Motor neuron (in vitro differentiated cells): Measurements from ENCODE around the gene METTL1. TPM values are rescaled to one million over a fixed set of nuclear protein-coding genes. Genes with fewer than 3 reads are reported as not detected.
A peak's percentile ranks its signal among the peaks of the same experiment; 100 is the strongest.

Source experiments
- ATAC-seq, 8 experiments: fragments of 200-7000 bp; cut with Tn5 transposase; replicated peaks in 6 of 8; 2 replicates each; pipeline ENCODE4 v1.8.0; 2021; ENCODE audit warnings: mild to moderate bottlenecking in 8 of 8, moderate library complexity in 8 of 8
- H3K27ac ChIP-seq, 2 donors: fragments of 250-450 bp; sonication (Bioruptor Pico); 2 replicates each; pipeline ENCODE4 v1.9.0; 2021; ENCODE audit warnings: antibody characterized with exemption in 2 of 2, mild to moderate bottlenecking in 2 of 2, moderate library complexity in 1 of 2
- H3K4me1 ChIP-seq, 2 donors: fragments of 250-450 bp; sonication (Bioruptor Pico); replicated peaks in 1 of 2; 2 replicates each; pipeline ENCODE4 v1.6.1; 2021; ENCODE audit warnings: antibody characterized with exemption in 2 of 2, mild to moderate bottlenecking in 2 of 2, moderate library complexity in 1 of 2
- H3K4me3 ChIP-seq, 5 donors: fragments of 250-450 bp; sonication (Bioruptor Pico); 2 replicates each; pipeline ENCODE4 v1.9.0; 2021; ENCODE audit warnings: antibody characterized with exemption in 5 of 5, mild to moderate bottlenecking in 5 of 5, moderate library complexity in 4 of 5
- WGBS, 10 experiments: fragments of 450-650 bp; shearing (Covaris generic); methylation state at CpG; one replicate each; pipeline ENCODE4 v1.0.0; 2022; 5-methylcytosine and 5-hydroxymethylcytosine counted together
- in situ Hi-C, 9 experiments: fragments of 400-800 bp; cut with MboI; loops; one replicate each; pipeline ENCODE4 v1.15.0; 2021; ENCODE audit warnings: low sequenced_read_pairs in 9 of 9, low pct_unique_long_range_greater_than_20kb in 2 of 9; ENCODE audit not compliant: unreplicated experiment in 9 of 9
- total RNA-seq, 8 experiments: library from RNA; unstranded; fragments of 300-600 nt; gene quantifications; 2 replicates each; pipeline versions ENCODE4 v1.2.3 to v1.2.4, GENCODE V29; 2022

Gene METTL1
- total RNA-seq, 8 experiments from 2014 or later, result 8.6 to 33.2 (median 15.8) TPM

GRCh38 chr12:57783861-57784260 lies 12.0 kb upstream of the METTL1 start:
- Histone ChIP-seq H3K4me1 (peaks cover 4 to 9% of the 10 kb centered on the region in 2 donors), H3K27ac (no peak overlapping the region), H3K4me3 (peak overlapping the region in 4 of 5 donors; percentile 62 to 97 (median 71))
- ATAC-seq, result no peak
- WGBS, 10 experiments, result 75 to 100% (median 83%) methylated on average over 1 to 8 of the region's 11 CpGs; no CpG with 5 or more reads in 1 of the 10 experiments
- in situ Hi-C loops, result no loop called here

GRCh38 chr12:57783466-57783801 lies 11.5 kb upstream of the METTL1 start:
- H3K4me1 ChIP-seq, result peaks cover 4 to 9% of the 10 kb centered on the region in 2 donors
- H3K4me3 ChIP-seq, result peak overlapping the region; percentile 62 to 97 (median 73)
- whole genome bisulfite sequencing, 10 experiments, result 40 to 90% (median 82%) methylated on average over 1 to 12 of the region's 12 CpGs; no CpG with 5 or more reads in 4 of the 10 experiments
- in situ Hi-C loops, result no loop called here
- no peak overlapping the region for H3K27ac ChIP-seq
- ATAC-seq, result no peak

GRCh38 chr12:57782608-57783465 lies 10.9 kb upstream of the METTL1 start, which contains the start of gene TSFM:
TSFM (plus strand) TSS chr12:57782787; CDS start chr12:57782802, 15 bp downstream.
- peak within 1 kb of the TSS; percentile 62 to 97 (median 73) for H3K4me3 ChIP-seq
- peak within 1 kb of the TSS; percentile 29 to 54 for H3K27ac ChIP-seq
- peak; percentile 86 to 96 (median 90) for ATAC-seq
- peaks cover 4 to 9% of the 10 kb centered on the region in 2 donors for H3K4me1 ChIP-seq
- WGBS, 10 experiments, result 0 to 18% (median 0%) methylated on average over 2 to 33 of the region's 45 CpGs; no CpG with 5 or more reads in 1 of the 10 experiments
- in situ Hi-C loops, result no loop called here

GRCh38 chr12:57782243-57782607 lies 10.3 kb upstream of the METTL1 start:
- 0 to 67% (median 31%) methylated on average over 2 to 4 of the region's 4 CpGs; no CpG with 5 or more reads in 1 of the 10 experiments for WGBS, 10 experiments
- Histone ChIP-seq H3K4me1 (peaks cover 4 to 9% of the 10 kb centered on the region in 2 donors), H3K4me3 (peak overlapping the region in 3 of 5 donors; percentile 69 to 97 (median 73)), H3K27ac (no peak overlapping the region)
- ATAC-seq, result peak in 3 of 8 experiments; percentile 2 to 6 (median 5)
- in situ Hi-C loops, result no loop called here

GRCh38 chr12:57781801-57782200 lies 9.9 kb upstream of the METTL1 start:
- 17 to 83% (median 52%) methylated on average over 1 to 2 of the region's 2 CpGs for WGBS, 10 experiments
- H3K4me1 ChIP-seq, result peaks cover 4 to 9% of the 10 kb centered on the region in 2 donors
- no peak overlapping the region for H3K27ac ChIP-seq
- H3K4me3 ChIP-seq, result no peak overlapping the region
- in situ Hi-C loops, result no loop called here
- no peak for ATAC-seq

- ATAC-seq, result no peak
- H3K4me1 ChIP-seq, result peaks cover 4 to 9% of the 10 kb centered on the region in 2 donors
- no peak overlapping the region for H3K4me3 ChIP-seq
- in situ Hi-C loops, result no loop called here
- WGBS, 10 experiments, result 20 to 100% (median 93%) methylated on average over 1 to 3 of the region's 3 CpGs
- no peak overlapping the region for H3K27ac ChIP-seq
Observed at GRCh38 chr12:57781244-57781643, 9.3 kb upstream of the METTL1 start.

- WGBS, 10 experiments, result 57 to 100% (median 80%) methylated on average over 1 to 3 of the region's 4 CpGs; no CpG with 5 or more reads in 3 of the 10 experiments
- H3K27ac ChIP-seq, result no peak overlapping the region
- H3K4me3 ChIP-seq, result no peak overlapping the region
- peaks cover 4 to 9% of the 10 kb centered on the region in 2 donors for H3K4me1 ChIP-seq
- ATAC-seq, result no peak
- in situ Hi-C loops, result no loop called here
Observed at GRCh38 chr12:57780284-57780897, 8.5 kb upstream of the METTL1 start.

GRCh38 chr12:57779736-57780135 lies 7.8 kb upstream of the METTL1 start:
- WGBS, 10 experiments, result 0 to 100% (median 59%) methylated on average over 1 of the region's 1 CpG; no CpG with 5 or more reads in 4 of the 10 experiments
- H3K4me3 ChIP-seq, result no peak overlapping the region
- peaks cover 4 to 9% of the 10 kb centered on the region in 2 donors for H3K4me1 ChIP-seq
- in situ Hi-C loops, result no loop called here
- no peak for ATAC-seq
- H3K27ac ChIP-seq, result no peak overlapping the region

GRCh38 chr12:57777911-57778310 lies 6.0 kb upstream of the METTL1 start:
- no peak overlapping the region for H3K4me3 ChIP-seq
- no peak for ATAC-seq
- no peak overlapping the region for H3K27ac ChIP-seq
- H3K4me1 ChIP-seq, result peaks cover 6% of the 10 kb centered on the region in 2 donors
- in situ Hi-C loops, result no loop called here
- 67 to 100% (median 88%) methylated on average over 1 to 4 of the region's 7 CpGs; no CpG with 5 or more reads in 4 of the 10 experiments for WGBS, 10 experiments

- H3K27ac ChIP-seq, result no peak overlapping the region
- 72 to 100% (median 86%) methylated on average over 1 to 7 of the region's 7 CpGs for WGBS, 10 experiments
- no peak for ATAC-seq
- in situ Hi-C loops, result no loop called here
- peaks cover 5 to 6% of the 10 kb centered on the region in 2 donors for H3K4me1 ChIP-seq
- no peak overlapping the region for H3K4me3 ChIP-seq
Observed at GRCh38 chr12:57777367-57777766, 5.5 kb upstream of the METTL1 start.

- H3K4me3 ChIP-seq, result no peak overlapping the region
- in situ Hi-C loops, result no loop called here
- ATAC-seq, result no peak
- H3K27ac ChIP-seq, result no peak overlapping the region
- 39 to 100% (median 69%) methylated on average over 1 to 2 of the region's 2 CpGs; no CpG with 5 or more reads in 1 of the 10 experiments for WGBS, 10 experiments
- peaks cover 5 to 8% of the 10 kb centered on the region in 2 donors for H3K4me1 ChIP-seq
Observed at GRCh38 chr12:57776247-57776587, 4.3 kb upstream of the METTL1 start.

GRCh38 chr12:57775563-57776246 lies 3.8 kb upstream of the METTL1 start:
- no peak overlapping the region for H3K27ac ChIP-seq
- no peak overlapping the region for H3K4me3 ChIP-seq
- H3K4me1 ChIP-seq, result peaks cover 10 to 13% of the 10 kb centered on the region in 2 donors
- ATAC-seq, result no peak
- 60 to 100% (median 85%) methylated on average over 1 to 4 of the region's 4 CpGs for WGBS, 10 experiments
- in situ Hi-C loops, result no loop called here

- WGBS, 10 experiments, result 0 to 100% (median 54%) methylated on average over 1 to 3 of the region's 3 CpGs; no CpG with 5 or more reads in 4 of the 10 experiments
- H3K27ac ChIP-seq, result no peak overlapping the region
- no peak overlapping the region for H3K4me3 ChIP-seq
- ATAC-seq, result peak in 1 of 8 experiments; percentile 3
- in situ Hi-C loops, result no loop called here
- peaks cover 10 to 13% of the 10 kb centered on the region in 2 donors for H3K4me1 ChIP-seq
Observed at GRCh38 chr12:57775044-57775443, 3.1 kb upstream of the METTL1 start.
